NCI-H2107 treated with DMSO at 0.1 percent for 48 hours (cell line): ENCODE results near the gene DCAF10.
"Not testable (repeated sequence)": the region's sequence is repeated elsewhere in the genome, so short reads cannot be mapped to it uniquely, and the experiment has no call there.

Source experiments
- DNase-seq: peaks from one replicate; lab custom pipeline; 2025; ENCODE audit not compliant: unreplicated experiment; lab: John Stamatoyannopoulos, UW

The DCAF10 gene

GRCh38 chr9:37906312-37907239, 106.0 kb downstream of the DCAF10 start:
- DNase-seq: no peak

- no peak for DNase-seq
Observed at GRCh38 chr9:37908283-37908682, 107.7 kb downstream of the DCAF10 start.

- no peak for DNase-seq
Observed at GRCh38 chr9:37908698-37909186, 108.1 kb downstream of the DCAF10 start.

- DNase-seq: no peak
Observed at GRCh38 chr9:37909326-37909725, 108.7 kb downstream of the DCAF10 start.

- DNase-seq: not testable (repeated sequence)
Observed at GRCh38 chr9:37909836-37910235, 109.2 kb downstream of the DCAF10 start.

- no peak for DNase-seq
Observed at GRCh38 chr9:37910271-37910670, 109.7 kb downstream of the DCAF10 start.

GRCh38 chr9:37911271-37911681, 110.7 kb downstream of the DCAF10 start:
- no peak for DNase-seq

GRCh38 chr9:37913480-37914153, 113.0 kb downstream of the DCAF10 start:
- DNase-seq: peak; percentile 77

GRCh38 chr9:37914154-37914551, 113.6 kb downstream of the DCAF10 start:
- DNase-seq: no peak

- no peak for DNase-seq
Observed at GRCh38 chr9:37914701-37915358, 114.2 kb downstream of the DCAF10 start.

- no peak for DNase-seq
Observed at GRCh38 chr9:37915911-37916470, 115.4 kb downstream of the DCAF10 start.

GRCh38 chr9:37916471-37917312, 116.1 kb downstream of the DCAF10 start:
- peak; percentile 17 for DNase-seq
